Hair follicular keratinocyte (primary cell): Measurements from ENCODE around the gene SERPINI1. TPM values are rescaled to one million over a fixed set of nuclear protein-coding genes. Genes with fewer than 3 reads are reported as not detected.

Experiments used
- total RNA-seq: library from RNA; depleted of rRNA; stranded (reverse); fragments of >200 nt; gene quantifications from 2 replicates; pipeline ENCODE4 v1.2.3, GENCODE V29; 2015

Gene SERPINI1
- total RNA-seq, result 2.2 and 2.5 TPM in 2 replicates

DNA sequence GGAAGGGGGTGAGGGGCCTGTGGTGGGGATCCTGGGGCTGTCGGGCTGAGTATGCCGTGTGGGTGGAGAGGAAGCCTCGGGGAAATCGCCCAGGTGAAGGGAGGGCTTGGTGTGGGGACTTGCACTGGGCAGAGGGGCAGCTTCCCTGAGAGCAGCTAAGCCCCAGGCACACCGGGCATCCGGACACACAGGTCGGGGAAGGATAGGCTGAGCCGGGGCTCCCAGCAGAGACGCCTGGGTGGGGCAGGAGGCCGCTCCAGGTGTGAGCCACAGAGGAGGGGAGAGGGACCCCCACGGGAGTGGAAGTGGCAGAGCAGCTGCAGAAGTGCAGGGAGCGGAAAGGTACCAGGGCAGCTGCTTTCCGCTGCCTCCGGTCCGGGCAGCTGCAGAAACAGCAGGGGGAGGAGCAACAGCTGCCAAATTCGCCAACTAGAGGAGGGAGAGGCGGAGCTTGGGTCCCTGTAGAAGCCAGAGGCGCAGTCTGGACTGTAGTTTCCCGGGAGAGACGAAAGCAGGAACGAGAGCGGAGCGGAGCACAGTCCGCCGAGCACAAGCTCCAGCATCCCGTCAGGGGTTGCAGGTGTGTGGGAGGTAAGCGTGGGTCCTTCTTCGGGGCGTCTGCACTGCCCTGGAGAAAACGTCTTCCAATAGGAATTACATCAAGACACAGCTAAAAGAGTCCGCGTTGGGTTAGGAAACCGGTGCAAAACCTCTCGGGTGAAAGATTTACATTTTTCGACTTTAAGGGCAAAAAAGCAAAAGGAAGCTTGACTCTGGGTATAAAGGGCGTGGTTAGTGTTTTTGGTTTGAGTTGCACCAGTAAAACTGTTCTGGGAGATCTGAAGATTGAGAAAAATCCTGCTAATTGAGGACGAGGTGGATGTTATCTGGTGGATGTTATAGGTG, at the start of gene SERPINI1:
TSS of gene SERPINI1 (plus strand) at position 489 of the 906 bp plus-strand sequence. CDS start 53,408 bp downstream, outside the sequence.

DNA sequence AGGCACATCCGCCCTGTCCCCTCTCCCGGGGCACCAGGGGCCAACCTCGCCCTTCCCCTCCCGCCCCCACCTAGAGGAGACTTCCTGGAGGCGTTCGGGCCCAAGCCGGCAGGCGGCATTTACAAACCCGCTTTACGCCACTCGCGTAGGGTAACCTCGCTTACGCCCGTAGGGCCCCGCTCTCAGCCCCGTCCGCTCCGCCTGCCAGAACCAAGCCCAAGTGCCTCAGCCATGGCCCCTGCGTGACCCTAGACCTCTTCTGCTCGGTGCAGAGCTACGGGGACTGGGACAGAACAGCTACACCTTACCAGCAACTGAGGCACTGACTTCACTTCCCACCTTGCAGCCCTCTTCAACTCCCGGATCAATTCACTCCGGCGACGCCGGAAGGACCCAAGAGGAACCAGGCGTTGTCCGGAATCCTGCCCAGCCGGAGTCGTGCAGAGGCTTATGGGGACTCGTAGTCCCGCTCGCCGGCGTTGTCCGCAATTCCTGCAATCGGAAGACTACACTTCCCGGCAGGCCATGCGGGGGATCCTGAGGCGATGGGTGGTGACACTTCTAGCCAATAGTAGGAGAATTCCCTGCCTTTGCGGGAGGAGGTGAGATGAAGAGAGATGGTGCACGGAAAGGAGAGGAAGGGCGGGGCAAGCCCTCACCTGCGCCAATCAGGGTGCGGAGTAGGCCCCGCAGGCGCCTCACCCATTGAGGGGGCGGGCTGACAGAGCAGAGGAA, 856 bp upstream of the SERPINI1 start, which contains the start of gene PDCD10:
TSS of gene PDCD10 (minus strand) at position 395 of the 735 bp plus-strand sequence. CDS start 14,735 bp downstream, outside the sequence.

Other genes with a start within 250 kb of the SERPINI1 start
- gene WDR49, start 81.8 kb upstream of the SERPINI1 start, total RNA-seq, result not detected in 2 replicates
- gene PDCD10, start 829 bp upstream of the SERPINI1 start, total RNA-seq, result 90.6 and 96.8 TPM in 2 replicates